Thoracic aorta (tissue), 2 donors: ENCODE measurements around the gene HELZ. TPM values are rescaled to one million over a fixed set of nuclear protein-coding genes. Genes with fewer than 3 reads are reported as not detected.

Source experiments
- ATAC-seq: fragments of 150-250 bp; one replicate; pipeline ENCODE4 v1.8.0; 2017; ENCODE audit warnings: low read depth; ENCODE audit not compliant: insufficient number of reproducible peaks, low FRiP score
- DNase-seq: peaks from one replicate; pipeline ENCODE4 v3.0.0-alpha.2; 2020; ENCODE audit warnings: low spot score
- H3K27ac ChIP-seq, 2 donors: fragments of 200-600 bp; sonication (generic); 1 replicate in 1 of 2; 2 replicates in 1 of 2; pipeline ENCODE4 v1.5.1; 2016; ENCODE audit warnings: mild to moderate bottlenecking in 2 of 2, moderate library complexity in 2 of 2
- H3K27me3 ChIP-seq: fragments of 200-600 bp; sonication (generic); replicated peaks from 2 replicates; pipeline ENCODE4 v1.6.0; 2016; ENCODE audit warnings: mild to moderate bottlenecking; ENCODE audit not compliant: insufficient read depth
- H3K36me3 ChIP-seq: fragments of 200-600 bp; sonication (generic); one replicate; pipeline ENCODE4 v1.5.1; 2016
- H3K4me1 ChIP-seq, 2 donors: fragments of 200-600 bp; sonication (generic); 1 replicate in 1 of 2; 2 replicates in 1 of 2; pipeline versions ENCODE4 v1.5.1 to v1.6.0; 2016; ENCODE audit warnings: low read depth in 2 of 2, mild to moderate bottlenecking in 1 of 2; ENCODE audit not compliant: control insufficient read depth in 1 of 2
- H3K4me3 ChIP-seq: fragments of 200-600 bp; sonication (generic); 2 replicates; pipeline ENCODE4 v1.5.1; 2016; ENCODE audit warnings: mild to moderate bottlenecking
- H3K9me3 ChIP-seq: fragments of 200-600 bp; sonication (generic); 2 replicates; pipeline ENCODE4 v1.5.1; 2016
- CTCF ChIP-seq: fragments of 200-600 bp; sonication (generic); IDR thresholded peaks from one replicate; pipeline ENCODE4 v1.5.1; 2019; ENCODE audit warnings: antibody characterized with exemption
- total RNA-seq, 2 donors: library from RNA; depleted of rRNA; stranded (reverse); fragments of >200 nt; gene quantifications; one replicate each; pipeline versions ENCODE4 v1.1.0 to v1.2.3, GENCODE V29; 2016

The HELZ gene
- total RNA-seq, 2 donors from 2014 or later: 47.8 to 58.4 TPM

- no peak for ATAC-seq
- peaks cover 5% of the 10 kb centered on the region for H3K36me3 ChIP-seq
Measured at GRCh38 chr17:67123699-67124098, 121.3 kb downstream of the HELZ start.

DNA sequence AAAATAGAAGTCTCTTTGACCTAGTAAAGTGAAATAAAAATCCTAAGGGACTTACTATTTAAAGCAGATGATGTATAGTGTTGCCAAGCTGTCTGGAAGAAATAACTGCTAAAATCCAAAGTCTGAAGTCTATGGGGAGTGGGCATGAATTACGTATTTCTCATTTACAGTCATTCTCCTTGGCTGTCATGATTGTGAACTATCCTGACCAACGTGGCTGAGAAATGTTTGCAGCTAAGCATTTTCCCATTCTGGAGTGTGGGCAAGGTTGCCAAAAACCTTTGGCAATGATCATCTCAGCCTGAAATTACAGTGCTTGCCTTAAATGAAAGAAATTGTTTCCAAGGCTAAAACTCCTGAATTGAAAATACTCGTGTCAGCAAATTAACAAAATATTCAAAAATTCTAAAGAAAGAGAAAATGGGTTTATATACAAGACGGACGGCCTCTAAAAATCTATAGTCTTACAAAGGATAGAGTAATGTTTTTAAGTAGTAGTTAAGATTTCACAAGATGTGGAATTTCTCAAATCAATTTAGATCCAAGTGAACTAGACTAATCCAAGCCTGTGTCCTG is 123.6 kb downstream of the HELZ start:
- no peak overlapping the region for H3K4me3 ChIP-seq
- ATAC-seq (no peak), DNase-seq (no peak)
- no peak overlapping the region for H3K27ac ChIP-seq
- TF ChIP-seq CTCF: no peak
- H3K36me3 ChIP-seq: no peaks in the 10 kb centered on the region
- H3K9me3 ChIP-seq: no peaks in the 10 kb centered on the region
- H3K27me3 ChIP-seq: no peaks in the 10 kb centered on the region
- H3K4me1 ChIP-seq: peaks cover 4 to 7% of the 10 kb centered on the region in 2 donors

More at GRCh38 chr17:67123699-67124098, 121.3 kb downstream of the HELZ start:
- H3K4me3 ChIP-seq: no peak overlapping the region
- H3K4me1 ChIP-seq: peaks cover 4 to 7% of the 10 kb centered on the region in 2 donors
- TF ChIP-seq CTCF: no peak
- DNase-seq: no peak
- no peaks in the 10 kb centered on the region for H3K27me3 ChIP-seq
- no peaks in the 10 kb centered on the region for H3K9me3 ChIP-seq
- no peak overlapping the region for H3K27ac ChIP-seq

GRCh38 chr17:67119102-67119501 is 125.9 kb downstream of the HELZ start:
- no peak overlapping the region for H3K27ac ChIP-seq
- no peak overlapping the region for H3K4me3 ChIP-seq
- H3K36me3 ChIP-seq: no peaks in the 10 kb centered on the region
- H3K9me3 ChIP-seq: no peaks in the 10 kb centered on the region
- ATAC-seq (no peak), DNase-seq (no peak)
- no peaks in the 10 kb centered on the region for H3K27me3 ChIP-seq
- peaks cover 4 to 7% of the 10 kb centered on the region in 2 donors for H3K4me1 ChIP-seq
- TF ChIP-seq CTCF: no peak

- no peak for TF ChIP-seq CTCF
- no peak for ATAC-seq
- H3K9me3 ChIP-seq: no peaks in the 10 kb centered on the region
- H3K27me3 ChIP-seq: no peaks in the 10 kb centered on the region
- peaks cover 1 to 7% of the 10 kb centered on the region in 2 donors for H3K4me1 ChIP-seq
- no peak overlapping the region for H3K27ac ChIP-seq
- DNase-seq: no peak
- no peak overlapping the region for H3K4me3 ChIP-seq
- peaks cover 4% of the 10 kb centered on the region for H3K36me3 ChIP-seq
Measured at GRCh38 chr17:67116045-67116575, 128.9 kb downstream of the HELZ start.

GRCh38 chr17:67115401-67115800 is 129.6 kb downstream of the HELZ start:
- Histone ChIP-seq H3K4me1 (peaks cover 0 to 7% of the 10 kb centered on the region in 2 donors), H3K9me3 (no peaks in the 10 kb centered on the region), H3K36me3 (peaks cover 4% of the 10 kb centered on the region), H3K27ac (no peak overlapping the region), H3K27me3 (no peaks in the 10 kb centered on the region), H3K4me3 (no peak overlapping the region)
- ATAC-seq: no peak
- no peak for DNase-seq
- TF ChIP-seq CTCF: no peak
